CD4-positive, alpha-beta memory T cell (primary cell): ENCODE results near the gene ADGRF1. TPM values are rescaled to one million over a fixed set of nuclear protein-coding genes. Genes with fewer than 3 reads are reported as not detected.

Experiments
- CTCF ChIA-PET: fragments of 350-600 bp; sonication (Branson Sonifier 250); formaldehyde crosslinking; loops from one replicate; lab custom pipeline; 2021; ENCODE audit warnings: inconsistent platforms; ENCODE audit not compliant: partially characterized antibody; lab: Charles Lee
- POLR2A ChIA-PET: fragments of 350-600 bp; sonication (Branson Sonifier 250); formaldehyde crosslinking; loops from one replicate; lab custom pipeline; 2021; ENCODE audit not compliant: partially characterized antibody; lab: Charles Lee
- DNase-seq, 5 donors: peaks; one replicate each; pipeline versions ENCODE4 v3.0.0 to v3.0.0-alpha.2; 2020 to 2022; ENCODE audit warnings: mixed read lengths in 1 of 5
- H3K27ac ChIP-seq: one replicate; pipeline ENCODE4 v1.7.0; 2013; ENCODE audit warnings: low read depth, low read length
- H3K27me3 ChIP-seq: 2 replicates; pipeline ENCODE4 v1.7.0; 2013; ENCODE audit warnings: mild to moderate bottlenecking, low read length, moderate library complexity; ENCODE audit not compliant: insufficient read depth
- H3K36me3 ChIP-seq: 2 replicates; pipeline ENCODE4 v1.7.0; 2013; ENCODE audit warnings: mild to moderate bottlenecking, low read length, moderate library complexity; ENCODE audit not compliant: insufficient read depth
- H3K4me1 ChIP-seq: 2 replicates; pipeline ENCODE4 v1.7.0; 2013; ENCODE audit warnings: mild to moderate bottlenecking, low read length, moderate library complexity; ENCODE audit not compliant: insufficient read depth
- H3K4me3 ChIP-seq, 2 donors: one replicate each; pipeline ENCODE4 v1.7.0; 2013; ENCODE audit warnings: low read length in 2 of 2, mild to moderate bottlenecking in 1 of 2
- H3K9me3 ChIP-seq, 2 donors: one replicate each; pipeline ENCODE4 v1.7.0; 2013; ENCODE audit warnings: low read length in 2 of 2, control low read depth in 1 of 2; ENCODE audit not compliant: control insufficient read depth in 1 of 2
- H3K27ac Mint-ChIP-seq, 7 donors: one replicate each; pipeline ENCODE4 v1.8.0; 2020 to 2021; ENCODE audit warnings: mixed read lengths in 7 of 7, mild to moderate bottlenecking in 6 of 7, inconsistent platforms in 3 of 7, moderate library complexity in 3 of 7
- H3K27me3 Mint-ChIP-seq, 2 donors: one replicate each; pipeline ENCODE4 v1.8.0; 2020 to 2021; ENCODE audit warnings: mixed read lengths in 2 of 2
- H3K36me3 Mint-ChIP-seq, 2 donors: one replicate each; pipeline ENCODE4 v1.8.0; 2020 to 2021; ENCODE audit warnings: mixed read lengths in 2 of 2, inconsistent platforms in 1 of 2, mild to moderate bottlenecking in 1 of 2
- H3K4me1 Mint-ChIP-seq, 4 donors: one replicate each; pipeline ENCODE4 v1.8.0; 2020 to 2021; ENCODE audit warnings: mixed read lengths in 4 of 4, mild to moderate bottlenecking in 1 of 4
- H3K4me3 Mint-ChIP-seq, 8 donors: one replicate each; pipeline ENCODE4 v1.8.0; 2020 to 2021; ENCODE audit warnings: mixed read lengths in 8 of 8, mild to moderate bottlenecking in 7 of 8, moderate library complexity in 6 of 8, inconsistent platforms in 3 of 8
- H3K9me3 Mint-ChIP-seq, 8 donors: one replicate each; pipeline ENCODE4 v1.8.0; 2020 to 2021; ENCODE audit warnings: mixed read lengths in 8 of 8, mild to moderate bottlenecking in 5 of 8, inconsistent platforms in 3 of 8, moderate library complexity in 1 of 8
- intact Hi-C: fragments of 100-400 bp; cut with micrococcal nuclease; formaldehyde crosslinking; loops from one replicate; pipeline ENCODE4 v1.15.1; 2023
- polyA plus RNA-seq, 2 donors: library from polyadenylated mRNA; unstranded; fragments of 300-500 nt; fragmentation: Illumina TruSeq; gene quantifications; one replicate each; pipeline ENCODE4 v1.2.3, GENCODE V29; 2021
- total RNA-seq, 2 experiments: library from RNA; stranded (reverse); gene quantifications; one replicate each; pipeline ENCODE4 v1.2.3, GENCODE V29; 2021

The ADGRF1 gene
- total and polyA plus RNA-seq, 4 experiments from 2014 or later = not detected

DNA sequence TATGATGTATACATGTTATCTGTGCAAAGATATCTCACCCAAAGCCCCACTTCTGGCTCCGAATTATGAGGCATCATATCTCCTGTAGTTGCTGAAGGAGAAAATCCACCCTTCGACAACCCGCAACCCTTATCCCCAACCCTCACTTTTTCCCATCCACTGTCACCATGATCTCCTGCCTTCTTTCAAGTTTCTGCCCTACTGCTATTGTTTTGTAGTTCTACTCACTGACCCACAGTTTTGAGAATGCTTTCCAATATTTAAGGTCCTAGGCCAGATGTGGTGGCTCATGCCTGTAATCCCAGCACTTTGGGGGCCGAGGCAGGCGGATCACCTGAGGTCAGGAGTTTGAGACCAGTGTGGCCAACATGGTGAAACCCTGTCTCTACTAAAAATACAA, 22.2 kb downstream of the ADGRF1 start:
- no peaks in the 10 kb centered on the region for H3K9me3 ChIP-seq
- Mint-ChIP-seq H3K27ac (no peak overlapping the region), H3K4me1 (no peaks in the 10 kb centered on the region), H3K27me3 (peaks cover 0 to 2% of the 10 kb centered on the region in 2 donors), H3K4me3 (no peak overlapping the region), H3K36me3 (no peaks in the 10 kb centered on the region), H3K9me3 (peaks cover 0 to 2% (median 0%) of the 10 kb centered on the region in 8 donors)
- no peaks in the 10 kb centered on the region for H3K36me3 ChIP-seq
- ChIA-PET CTCF (no interaction called here), POLR2A (no interaction called here)
- H3K27me3 ChIP-seq = no peaks in the 10 kb centered on the region
- intact Hi-C loops = no loop called here
- H3K4me3 ChIP-seq = no peak overlapping the region
- H3K4me1 ChIP-seq = no peaks in the 10 kb centered on the region
- H3K27ac ChIP-seq = no peak overlapping the region
- DNase-seq = no peak

- Histone ChIP-seq H3K27ac (no peak overlapping the region), H3K36me3 (no peaks in the 10 kb centered on the region), H3K9me3 (no peaks in the 10 kb centered on the region), H3K4me1 (no peaks in the 10 kb centered on the region), H3K4me3 (no peak overlapping the region), H3K27me3 (no peaks in the 10 kb centered on the region)
- Mint-ChIP-seq H3K9me3 (peaks cover 0 to 4% (median 0%) of the 10 kb centered on the region in 8 donors), H3K4me3 (no peak overlapping the region), H3K36me3 (no peaks in the 10 kb centered on the region), H3K27me3 (peaks cover 0 to 2% of the 10 kb centered on the region in 2 donors), H3K4me1 (no peaks in the 10 kb centered on the region), H3K27ac (no peak overlapping the region)
- CTCF ChIA-PET = no interaction called here
- DNase-seq = no peak
- POLR2A ChIA-PET = no interaction called here
- intact Hi-C loops = no loop called here
These were observed 25.2 kb downstream of the ADGRF1 start for GRCh38 chr6:47016909-47017308.

DNA sequence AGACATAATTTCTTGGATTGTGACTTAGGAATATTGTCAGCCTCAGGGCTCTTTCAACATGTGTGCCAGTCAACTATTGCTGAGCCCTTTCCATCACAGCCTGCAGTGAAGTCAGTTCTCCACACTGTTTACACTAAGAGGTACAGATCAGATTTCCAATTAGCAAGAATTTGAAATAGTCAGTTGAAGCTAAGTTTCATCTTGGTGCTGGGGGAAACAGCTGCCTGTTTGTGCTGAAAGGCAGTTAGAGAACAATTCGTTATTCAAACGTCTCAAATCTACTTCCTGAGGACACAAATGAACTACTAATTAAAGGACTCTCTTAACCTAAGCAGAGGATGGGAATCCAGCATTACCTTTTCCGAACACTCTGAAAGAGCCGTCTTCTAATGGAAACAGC, 25.9 kb downstream of the ADGRF1 start:
- Histone ChIP-seq H3K36me3 (no peaks in the 10 kb centered on the region), H3K27ac (no peak overlapping the region), H3K4me1 (no peaks in the 10 kb centered on the region), H3K9me3 (no peaks in the 10 kb centered on the region), H3K27me3 (no peaks in the 10 kb centered on the region), H3K4me3 (no peak overlapping the region)
- Mint-ChIP-seq H3K4me3 (no peak overlapping the region), H3K27ac (no peak overlapping the region), H3K27me3 (peaks cover 0 to 2% of the 10 kb centered on the region in 2 donors), H3K9me3 (peaks cover 0 to 4% (median 0%) of the 10 kb centered on the region in 8 donors), H3K4me1 (no peaks in the 10 kb centered on the region), H3K36me3 (no peaks in the 10 kb centered on the region)
- ChIA-PET POLR2A (no interaction called here), CTCF (no interaction called here)
- DNase-seq = no peak
- intact Hi-C loops = no loop called here

DNA sequence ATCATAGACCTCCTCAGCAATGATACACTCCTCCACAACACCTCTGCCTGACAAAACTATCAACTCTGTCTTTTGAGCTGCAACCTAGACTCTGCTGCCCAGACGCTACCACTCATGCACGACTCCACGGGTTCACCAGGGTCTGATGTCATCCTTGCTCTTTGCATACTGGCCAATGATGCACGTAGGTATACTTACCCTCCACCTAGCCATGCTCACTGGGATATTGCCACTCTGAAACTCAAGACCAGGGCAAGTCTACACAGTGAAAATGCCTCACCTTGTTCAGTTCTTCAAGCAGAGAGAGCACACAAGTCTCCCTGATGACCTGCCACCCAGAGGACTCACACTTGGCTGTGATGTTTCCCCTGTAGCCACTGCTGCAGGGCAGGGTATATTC, 27.7 kb downstream of the ADGRF1 start:
- Mint-ChIP-seq H3K27me3 (no peaks in the 10 kb centered on the region), H3K27ac (no peak overlapping the region), H3K4me1 (no peaks in the 10 kb centered on the region), H3K9me3 (peaks cover 0 to 4% (median 0%) of the 10 kb centered on the region in 8 donors), H3K4me3 (no peak overlapping the region), H3K36me3 (no peaks in the 10 kb centered on the region)
- no peaks in the 10 kb centered on the region for H3K9me3 ChIP-seq
- no peak overlapping the region for H3K4me3 ChIP-seq
- intact Hi-C loops = no loop called here
- H3K4me1 ChIP-seq = no peaks in the 10 kb centered on the region
- H3K36me3 ChIP-seq = no peaks in the 10 kb centered on the region
- ChIA-PET POLR2A (no interaction called here), CTCF (no interaction called here)
- DNase-seq = no peak
- no peak overlapping the region for H3K27ac ChIP-seq
- no peaks in the 10 kb centered on the region for H3K27me3 ChIP-seq

DNA sequence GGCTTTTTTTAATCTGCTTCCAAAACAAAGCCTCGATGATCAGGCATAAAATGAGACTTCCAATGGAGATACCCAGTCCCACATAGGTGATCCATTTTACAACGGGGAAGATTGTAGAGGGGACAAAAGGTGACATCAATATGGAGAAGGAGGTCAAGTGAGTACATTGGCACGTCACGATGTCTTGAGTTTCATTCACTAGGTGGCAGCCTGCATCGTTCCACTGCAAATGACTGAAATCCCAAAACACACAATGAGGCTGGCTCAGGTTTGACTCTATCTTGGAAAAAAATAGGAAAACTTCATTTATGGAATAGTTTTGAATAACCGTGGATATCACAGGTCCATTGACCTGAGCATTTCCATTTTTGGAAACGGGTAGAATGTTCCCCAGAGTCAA, 32.5 kb downstream of the ADGRF1 start:
- Histone ChIP-seq H3K27me3 (no peaks in the 10 kb centered on the region), H3K4me1 (no peaks in the 10 kb centered on the region), H3K4me3 (no peak overlapping the region), H3K9me3 (no peaks in the 10 kb centered on the region), H3K27ac (no peak overlapping the region), H3K36me3 (no peaks in the 10 kb centered on the region)
- Mint-ChIP-seq H3K9me3 (peaks cover 0 to 5% (median 0%) of the 10 kb centered on the region in 8 donors), H3K4me1 (no peaks in the 10 kb centered on the region), H3K27me3 (no peaks in the 10 kb centered on the region), H3K36me3 (no peaks in the 10 kb centered on the region), H3K27ac (no peak overlapping the region), H3K4me3 (no peak overlapping the region)
- intact Hi-C loops = no loop called here
- DNase-seq = no peak
- ChIA-PET POLR2A (no interaction called here), CTCF (no interaction called here)

- Mint-ChIP-seq H3K9me3 (peaks cover 0 to 5% (median 0%) of the 10 kb centered on the region in 8 donors), H3K27me3 (no peaks in the 10 kb centered on the region)
- CTCF ChIA-PET = no interaction called here
These were observed 33.8 kb downstream of the ADGRF1 start for GRCh38 chr6:47008397-47008763.

DNA sequence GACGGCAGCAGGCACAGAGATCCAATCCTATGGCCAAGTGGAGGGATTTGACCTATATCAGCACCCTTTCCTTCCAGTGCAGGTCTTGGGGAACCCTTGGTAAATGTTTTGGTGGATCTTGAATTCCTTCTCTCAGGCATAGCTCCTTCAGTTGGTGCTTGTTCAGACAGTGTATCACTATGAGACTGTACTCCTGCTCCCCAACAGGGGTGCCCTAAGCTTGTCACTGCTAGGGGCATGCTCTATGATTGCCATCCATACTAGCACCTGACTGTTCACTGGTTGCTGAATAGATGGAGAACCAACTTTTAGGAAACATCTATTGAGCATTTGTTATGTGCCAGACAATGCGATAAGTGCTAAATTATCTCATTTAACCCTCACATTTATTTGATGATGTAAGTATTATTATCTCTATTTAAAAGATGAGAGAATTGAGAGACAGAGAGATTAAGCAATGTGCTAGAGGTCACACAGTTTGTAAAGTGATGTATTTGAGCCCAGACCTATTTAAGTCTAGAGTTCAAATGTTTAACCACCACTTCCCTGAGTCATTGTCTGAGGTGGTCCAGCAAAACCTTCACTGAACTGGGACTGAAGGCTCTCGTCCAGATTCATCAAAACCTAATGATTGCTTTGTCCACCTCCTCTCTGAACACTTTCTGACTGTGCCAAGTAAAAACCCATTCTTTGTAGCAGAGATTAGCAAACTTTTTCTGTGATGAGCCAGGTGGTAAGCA, 34.3 kb downstream of the ADGRF1 start:
- no peak for DNase-seq
- H3K36me3 ChIP-seq = no peaks in the 10 kb centered on the region
- no peak overlapping the region for H3K4me3 ChIP-seq
- no peaks in the 10 kb centered on the region for H3K27me3 ChIP-seq
- Mint-ChIP-seq H3K9me3 (peaks cover 0 to 5% (median 0%) of the 10 kb centered on the region in 8 donors), H3K27me3 (no peaks in the 10 kb centered on the region), H3K4me1 (no peaks in the 10 kb centered on the region), H3K36me3 (no peaks in the 10 kb centered on the region), H3K27ac (no peak overlapping the region), H3K4me3 (no peak overlapping the region)
- H3K27ac ChIP-seq = no peak overlapping the region
- H3K4me1 ChIP-seq = no peaks in the 10 kb centered on the region
- CTCF ChIA-PET = no interaction called here
- H3K9me3 ChIP-seq = no peaks in the 10 kb centered on the region
- intact Hi-C loops = no loop called here
- POLR2A ChIA-PET = no interaction called here

More at GRCh38 chr6:47008397-47008763, 33.8 kb downstream of the ADGRF1 start:
- H3K9me3 ChIP-seq = no peaks in the 10 kb centered on the region
- no peaks in the 10 kb centered on the region for H3K4me1 ChIP-seq
- intact Hi-C loops = no loop called here
- DNase-seq = no peak
- Mint-ChIP-seq H3K36me3 (no peaks in the 10 kb centered on the region), H3K27ac (no peak overlapping the region), H3K4me3 (no peak overlapping the region), H3K4me1 (no peaks in the 10 kb centered on the region)
- POLR2A ChIA-PET = no interaction called here
- H3K36me3 ChIP-seq = no peaks in the 10 kb centered on the region
- H3K27me3 ChIP-seq = no peaks in the 10 kb centered on the region
- no peak overlapping the region for H3K27ac ChIP-seq
- H3K4me3 ChIP-seq = no peak overlapping the region
